GM18858 (cell line): ENCODE measurements around the gene NPLOC4.
"Not testable (repeated sequence)": the region's sequence is repeated elsewhere in the genome, so short reads cannot be mapped to it uniquely, and the experiment has no call there.

Experiments used
- ATAC-seq: cut with Tn5 transposase; IDR thresholded peaks from one replicate; pipeline ENCODE4 v1.9.1; 2021; ENCODE audit not compliant: unreplicated experiment

Gene NPLOC4

DNA sequence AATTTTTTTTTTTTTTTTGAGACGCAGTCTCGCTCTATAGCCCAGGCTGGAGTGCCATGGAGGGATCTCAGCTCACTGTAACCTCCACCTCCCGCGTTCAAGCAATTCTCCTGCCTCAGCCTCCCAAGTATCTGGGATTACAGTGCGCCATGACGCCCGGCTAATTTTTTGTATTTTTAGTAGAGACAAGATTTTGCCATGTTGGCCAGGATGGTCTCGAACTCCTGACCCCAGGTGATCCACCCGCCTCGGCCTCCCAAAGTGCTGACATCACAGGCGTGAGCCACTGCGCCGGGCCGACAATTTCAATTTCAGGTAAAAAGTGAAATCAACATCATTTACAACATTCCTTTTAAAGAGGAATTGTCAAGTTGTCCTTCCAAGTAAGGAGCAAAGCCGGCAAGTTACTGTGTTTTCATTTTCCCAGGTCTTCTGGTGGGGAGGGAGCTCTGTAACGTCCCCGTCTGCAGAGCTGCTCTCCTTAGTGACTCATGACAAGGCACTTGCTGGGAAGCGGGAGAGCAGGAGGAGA, 873 bp downstream of the NPLOC4 start:
- no peak for ATAC-seq

DNA sequence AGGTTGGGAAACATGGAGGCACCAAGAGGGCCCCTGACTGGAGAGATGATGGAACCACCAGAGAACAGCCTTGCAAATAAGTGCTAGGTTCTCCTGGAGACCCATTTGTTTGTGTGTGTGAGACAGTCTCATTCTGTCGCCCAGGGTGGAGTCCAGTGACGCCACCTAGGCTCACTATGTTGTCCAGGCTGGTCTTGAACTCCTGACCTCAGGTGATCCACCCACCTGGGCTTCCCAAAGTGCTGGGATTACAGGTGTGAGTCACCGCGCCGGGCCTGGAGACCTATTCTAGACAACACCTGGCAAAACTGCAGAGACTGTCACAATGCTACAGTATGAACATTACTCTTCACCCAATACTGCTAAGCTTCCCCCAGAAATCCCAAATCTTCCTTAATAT, 1.5 kb downstream of the NPLOC4 start:
- ATAC-seq = no peak

DNA sequence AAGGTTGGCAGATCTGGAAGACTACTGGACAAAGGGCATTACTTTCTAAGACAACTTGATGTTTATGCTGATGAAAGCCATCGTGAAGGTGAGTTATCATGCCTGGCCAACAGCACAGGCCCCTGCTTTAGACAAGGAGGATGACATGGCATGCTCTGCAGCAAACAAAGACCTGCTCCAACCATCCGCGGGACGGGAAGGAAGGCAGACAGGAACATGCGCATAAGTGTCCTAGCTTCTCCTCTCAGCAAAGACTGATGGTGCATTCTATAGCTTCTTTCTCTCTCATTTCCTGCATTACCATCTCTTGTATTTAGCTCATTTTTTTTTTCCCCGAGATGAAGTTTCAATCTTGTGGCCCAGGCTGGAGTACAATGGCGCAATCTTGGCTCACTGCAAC, 5.4 kb downstream of the NPLOC4 start:
- no peak for ATAC-seq

DNA sequence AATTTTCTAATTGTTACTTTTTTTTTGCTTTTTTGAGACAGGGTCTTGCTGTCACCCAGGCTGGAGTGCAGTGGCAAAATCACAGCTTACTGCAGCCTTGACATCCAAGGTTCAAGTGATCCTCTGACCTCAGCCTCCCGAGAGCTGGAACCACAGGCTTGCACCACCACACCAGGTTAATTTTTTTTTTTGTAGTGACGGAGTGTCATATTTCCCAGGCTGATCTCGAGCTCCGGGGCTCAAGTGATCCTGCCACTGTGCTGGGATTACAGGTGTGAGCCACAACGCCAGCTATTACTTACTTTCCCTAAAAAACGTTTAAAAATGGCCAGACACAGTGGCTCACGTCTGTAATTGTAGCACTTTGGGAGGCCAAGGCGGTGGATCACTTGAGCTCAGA, 6.6 kb downstream of the NPLOC4 start:
- ATAC-seq = no peak

DNA sequence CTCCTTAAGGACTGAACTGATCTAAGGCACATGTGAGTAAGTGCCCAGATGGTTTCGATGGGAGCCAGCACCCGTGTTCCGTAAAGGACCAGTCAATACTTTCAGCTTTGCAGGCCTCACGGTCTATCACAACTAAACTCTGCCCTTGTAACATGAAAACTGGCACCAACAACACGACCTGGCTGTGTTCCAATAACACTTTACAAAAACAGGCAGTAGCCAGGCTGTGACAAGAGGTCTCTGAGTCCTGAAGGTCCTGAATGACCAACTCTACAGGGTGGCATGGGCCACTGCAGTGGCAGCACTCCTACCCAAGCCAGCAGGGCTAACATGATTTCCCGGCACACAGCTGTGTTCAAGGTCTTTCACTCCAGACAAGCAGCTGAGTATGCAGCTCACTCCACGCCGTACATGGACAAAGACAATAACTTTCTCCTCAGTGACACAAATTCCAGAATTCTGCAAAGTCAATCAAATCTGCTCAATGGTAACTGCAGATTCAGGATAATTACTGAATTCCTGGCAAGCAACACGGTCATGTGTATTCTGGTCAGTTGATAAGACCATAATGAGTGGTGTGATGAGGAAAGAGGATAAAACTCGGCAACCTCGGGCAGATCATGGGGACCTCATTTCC, 15.3 kb downstream of the NPLOC4 start:
- no peak for ATAC-seq

DNA sequence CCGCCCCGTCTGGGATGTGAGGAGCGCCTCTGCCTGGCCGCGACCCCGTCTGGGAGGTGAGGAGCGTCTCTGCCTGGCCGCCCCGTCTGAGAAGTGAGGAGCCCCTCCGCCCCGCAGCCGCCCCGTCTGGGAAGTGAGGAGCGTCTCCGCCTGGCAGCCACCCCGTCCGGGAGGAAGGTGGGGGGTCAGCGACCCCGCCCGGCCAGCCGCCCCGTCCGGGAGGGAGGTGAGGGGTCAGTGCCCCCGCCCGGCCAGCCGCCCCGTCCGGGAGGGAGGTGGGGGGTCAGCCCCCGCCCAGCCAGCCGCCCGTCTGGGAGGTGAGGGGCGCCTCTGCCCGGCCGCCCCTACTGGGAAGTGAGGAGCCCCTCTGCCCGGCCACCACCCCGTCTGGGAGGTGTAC, 18.6 kb downstream of the NPLOC4 start:
- ATAC-seq = not testable (repeated sequence)

DNA sequence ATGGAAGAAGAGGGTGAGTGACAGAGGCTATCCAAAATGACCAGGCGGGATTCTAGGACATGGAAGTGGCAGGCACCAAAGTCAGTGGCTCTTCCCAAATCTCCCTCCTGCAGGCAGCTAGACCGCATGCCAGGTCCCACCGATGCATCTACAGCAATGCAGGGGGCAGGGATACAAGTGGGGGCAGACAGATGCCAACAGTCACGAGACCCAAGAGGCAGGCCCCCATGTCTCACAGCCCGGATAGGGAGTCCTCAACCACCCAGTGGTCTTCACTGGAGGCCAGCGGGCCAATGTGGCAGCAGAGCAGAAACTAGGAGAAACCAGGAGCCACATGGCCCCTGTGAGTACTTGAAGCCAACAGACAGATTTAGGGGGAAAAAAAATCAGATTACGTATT, 20.0 kb downstream of the NPLOC4 start:
- no peak for ATAC-seq

DNA sequence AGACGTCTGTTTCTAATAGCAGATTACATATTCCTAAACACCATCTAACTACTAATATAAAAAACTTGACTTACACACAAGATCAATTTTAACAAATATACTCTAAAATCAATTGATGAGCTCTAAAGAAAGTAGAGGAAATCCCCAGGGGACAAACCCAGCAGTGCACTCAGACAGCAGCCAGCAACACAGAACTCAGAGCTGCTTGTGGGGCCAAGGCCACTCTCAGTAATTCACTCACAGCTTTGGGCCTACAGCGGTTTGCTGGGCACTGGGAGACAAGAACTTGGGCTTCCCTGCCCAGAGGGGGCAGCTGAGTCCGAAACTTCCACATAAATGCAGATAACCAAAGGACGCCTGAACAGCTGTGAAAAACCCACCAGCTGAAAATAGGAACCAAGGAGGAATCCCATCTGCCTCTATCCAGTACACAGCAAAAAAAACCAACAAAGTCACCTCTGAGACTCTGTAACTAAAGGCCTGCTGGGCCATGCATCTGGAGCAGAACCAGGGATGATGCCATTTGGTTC, 21.4 kb downstream of the NPLOC4 start:
- ATAC-seq = no peak

DNA sequence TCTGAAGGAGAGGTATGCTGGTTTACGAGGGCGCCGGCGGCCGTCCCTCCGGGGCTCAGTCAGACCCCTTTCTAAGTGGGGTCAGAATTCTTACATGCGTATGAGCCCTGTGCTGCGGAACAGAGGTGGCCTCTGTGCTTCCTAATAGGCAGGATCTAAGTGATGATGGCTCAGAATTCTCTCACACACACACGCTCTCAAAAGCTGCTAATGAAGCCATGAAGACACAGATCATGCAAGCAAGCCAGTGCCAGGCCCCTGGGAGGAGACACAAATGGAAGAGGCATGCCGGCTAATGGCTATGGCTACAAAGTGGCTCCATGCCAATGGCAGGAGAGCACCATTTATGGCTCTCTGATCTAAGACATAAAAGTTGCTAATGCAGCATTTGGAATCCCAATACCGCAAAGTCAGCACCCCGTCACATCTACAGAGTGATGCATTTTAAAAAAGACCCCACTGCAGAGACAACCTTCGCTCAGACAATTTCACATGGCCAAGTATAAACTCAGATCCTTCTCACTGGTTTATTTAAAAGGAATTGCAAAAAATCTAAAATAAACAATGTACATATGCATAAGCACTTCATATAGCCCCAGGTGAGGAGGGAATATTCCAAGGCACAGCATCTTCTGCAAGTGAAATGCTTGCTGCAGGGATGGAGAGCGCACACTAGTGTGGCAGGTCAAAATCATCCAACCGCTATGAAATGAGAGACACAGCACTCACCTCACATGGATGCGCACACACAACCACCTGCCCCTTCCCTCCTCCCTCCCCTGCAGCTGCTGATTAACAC, 24.5 kb downstream of the NPLOC4 start:
- no peak for ATAC-seq

DNA sequence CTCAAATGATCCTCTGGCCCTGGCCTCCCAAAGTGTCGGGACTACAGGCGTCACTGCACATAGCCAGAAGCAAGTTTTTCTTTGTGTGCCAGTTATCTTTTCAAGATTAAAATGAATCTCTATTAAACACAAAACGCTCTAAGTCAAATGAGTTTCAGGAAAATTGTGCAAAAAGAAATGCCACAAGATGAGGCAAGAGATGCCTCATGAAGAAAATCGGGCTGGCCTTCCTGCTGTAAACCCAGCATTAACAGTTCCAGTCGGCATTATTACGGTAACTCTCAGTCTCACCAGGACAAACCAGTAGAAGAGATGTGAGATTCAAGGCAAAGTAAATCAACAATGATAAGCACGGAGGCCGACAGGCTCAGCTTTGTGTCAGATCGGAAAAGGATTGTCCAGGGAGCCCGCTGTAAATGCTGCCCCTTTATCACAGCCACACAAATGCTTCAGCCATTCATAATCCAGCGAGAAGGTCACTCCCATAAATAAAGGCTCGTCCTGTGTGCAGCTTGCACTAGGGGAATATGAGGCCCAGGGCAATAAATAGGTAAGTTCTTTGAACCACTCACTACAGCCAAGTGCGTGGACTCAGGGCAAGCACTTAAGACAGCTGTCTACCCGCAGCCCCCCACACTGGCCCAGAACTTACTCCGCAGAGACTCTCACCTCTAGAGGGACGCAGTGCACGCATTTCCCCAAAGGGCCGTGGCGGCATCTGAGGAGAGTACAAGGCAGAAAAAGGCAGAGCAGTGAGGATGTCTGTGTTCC, 27.2 kb downstream of the NPLOC4 start:
- no peak for ATAC-seq

DNA sequence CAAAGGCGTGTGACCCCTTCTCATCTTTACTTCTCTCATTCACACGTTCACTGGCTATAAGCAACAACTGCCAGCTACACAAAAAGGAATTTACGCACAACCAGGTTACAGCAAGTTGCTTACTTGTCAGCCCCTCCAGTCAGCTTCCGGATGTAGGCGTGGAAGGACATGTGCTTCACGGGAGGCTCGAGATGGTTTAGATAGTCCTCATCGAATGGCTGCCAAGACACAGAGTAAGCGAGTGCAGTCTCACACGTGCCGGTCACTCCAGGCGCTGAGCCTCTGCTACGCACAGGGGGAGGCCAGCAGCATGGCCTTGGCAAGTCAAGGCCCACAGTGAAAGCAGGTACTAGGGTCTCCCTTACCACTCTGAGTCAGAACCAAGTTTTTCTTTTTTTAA, 28.3 kb downstream of the NPLOC4 start:
- ATAC-seq = no peak

DNA sequence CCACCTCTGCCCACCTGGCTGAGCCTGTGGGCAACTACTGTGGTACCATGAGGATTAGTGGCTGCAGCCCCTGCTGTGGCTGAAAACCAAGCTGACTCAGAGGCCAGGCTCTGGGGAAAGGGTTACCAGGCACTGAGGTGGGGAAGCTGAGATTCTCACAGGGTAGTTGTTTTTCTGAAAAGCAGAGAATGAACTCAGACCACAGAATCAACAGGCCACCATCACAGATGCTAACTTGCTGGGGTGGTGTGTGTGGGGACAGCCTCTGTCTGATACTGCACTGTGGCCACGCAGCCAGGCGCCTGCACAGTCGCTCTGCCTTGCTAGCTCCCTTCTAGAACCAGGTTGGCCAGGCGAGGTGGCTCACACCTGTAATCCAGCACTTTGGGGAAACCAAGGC, 28.8 kb downstream of the NPLOC4 start:
- ATAC-seq = no peak

DNA sequence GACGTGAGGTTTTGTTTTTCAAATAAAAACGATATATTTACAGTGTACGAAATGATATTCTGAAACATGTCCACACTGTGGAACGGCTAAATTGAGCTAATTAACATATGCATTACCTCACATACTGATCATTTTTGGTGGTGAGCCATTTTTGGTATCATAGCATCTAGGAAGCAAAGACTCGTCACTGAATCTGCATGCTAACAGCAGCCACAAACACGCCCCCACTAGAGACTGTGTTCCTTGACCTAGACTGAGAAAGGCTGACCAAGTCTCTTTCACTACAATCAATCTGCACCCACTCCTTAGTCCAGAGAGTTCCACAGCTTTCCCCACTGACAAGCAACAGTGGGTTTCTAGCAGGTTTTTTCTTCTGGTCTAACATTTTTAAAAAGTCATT, 29.5 kb downstream of the NPLOC4 start:
- ATAC-seq = no peak

DNA sequence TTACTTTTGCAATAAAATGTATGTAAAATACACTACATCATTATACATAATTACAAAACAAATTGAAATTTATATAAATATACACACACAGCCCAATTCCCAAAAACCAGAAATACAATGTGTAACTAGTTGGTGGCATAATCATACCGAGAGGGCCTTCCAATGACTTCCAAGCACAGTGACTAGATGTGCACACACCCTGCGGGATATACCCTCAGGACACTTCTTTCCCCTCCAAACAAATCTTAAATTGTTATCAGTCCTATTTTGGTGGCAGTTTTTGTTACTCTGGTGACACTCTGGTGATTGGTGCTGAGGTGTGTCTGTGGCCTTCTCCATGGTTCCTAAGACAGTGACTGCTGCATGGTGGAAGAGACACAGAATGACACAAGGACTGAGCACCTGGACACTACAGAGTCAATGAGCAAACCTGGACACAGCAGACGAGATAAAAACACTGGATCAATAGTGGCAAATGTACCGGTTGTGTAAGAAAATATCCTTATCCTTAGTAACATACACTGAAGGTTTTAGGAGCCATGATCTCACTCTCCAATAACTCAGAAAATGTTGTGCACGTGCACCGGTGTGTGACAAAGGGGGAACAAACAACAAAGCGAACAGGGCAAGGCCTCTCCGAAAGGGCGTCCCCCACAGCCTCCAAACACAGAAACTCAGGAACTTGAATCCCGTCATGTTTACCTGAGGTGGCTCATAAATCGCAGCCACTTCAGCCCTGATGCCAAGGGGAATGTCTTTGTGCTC, 32.9 kb downstream of the NPLOC4 start:
- ATAC-seq = no peak

DNA sequence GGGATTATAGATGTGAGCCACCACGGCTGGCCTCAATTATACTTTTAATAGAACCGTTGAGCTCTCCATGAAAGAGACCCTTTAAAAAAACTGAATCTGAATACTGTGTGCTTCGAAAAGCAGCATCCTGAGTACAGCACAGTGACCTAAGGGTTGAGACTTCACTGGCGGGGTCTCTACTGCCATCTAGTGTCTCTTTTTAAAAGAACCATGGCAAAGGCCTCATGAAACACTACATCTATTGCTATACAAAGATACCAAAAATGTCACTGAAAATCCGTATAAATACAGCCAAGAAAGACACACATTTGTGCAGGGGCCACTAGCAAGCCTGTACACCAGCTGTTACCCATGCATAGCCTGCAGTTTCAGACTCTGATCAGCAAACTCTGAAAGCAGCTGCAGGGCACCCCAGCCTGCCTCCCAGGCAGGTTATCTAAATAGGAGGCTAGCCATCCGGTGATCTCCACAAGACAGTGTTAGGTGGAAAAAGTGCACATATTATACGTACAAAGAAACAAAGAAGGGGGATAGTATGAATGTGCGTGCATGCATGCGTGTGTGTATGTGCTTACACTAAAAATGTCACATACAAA, 35.3 kb downstream of the NPLOC4 start:
- ATAC-seq = no peak

DNA sequence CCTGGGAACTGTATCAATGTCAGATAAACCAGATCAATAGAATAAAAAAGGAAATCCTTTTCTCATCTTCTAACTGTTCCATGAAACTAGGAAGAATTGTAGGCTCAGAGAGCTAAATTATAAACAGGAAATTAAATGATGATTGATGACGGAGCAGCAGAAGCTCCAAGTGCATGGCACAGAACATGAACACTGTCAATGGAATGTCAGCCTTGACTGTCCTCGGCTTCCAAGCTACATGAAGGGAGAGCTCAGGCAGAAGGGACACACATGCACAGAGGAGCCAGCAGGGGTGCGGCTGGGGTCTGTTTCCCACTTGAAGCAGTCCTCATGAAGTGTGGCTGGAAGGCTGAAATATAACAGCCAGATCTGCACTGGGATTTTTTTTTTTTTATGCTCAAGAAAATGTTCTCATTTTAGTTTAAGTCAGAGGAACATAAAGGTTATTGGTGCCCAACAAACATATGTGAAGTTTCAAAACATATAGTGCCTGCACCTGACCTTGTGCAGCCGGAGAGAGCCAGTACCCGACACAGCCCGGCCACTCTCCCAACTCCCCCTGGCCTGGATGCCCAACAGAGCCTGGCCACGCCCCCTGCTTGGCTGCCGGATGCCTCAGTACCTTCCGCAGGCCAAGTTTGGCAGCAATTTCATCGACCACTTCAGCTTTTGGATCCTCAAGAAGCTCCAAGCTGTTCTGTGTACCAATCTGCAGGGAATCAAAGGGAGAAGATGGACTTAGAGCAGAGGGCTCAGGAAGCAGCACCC, 37.0 kb downstream of the NPLOC4 start:
- ATAC-seq = no peak

DNA sequence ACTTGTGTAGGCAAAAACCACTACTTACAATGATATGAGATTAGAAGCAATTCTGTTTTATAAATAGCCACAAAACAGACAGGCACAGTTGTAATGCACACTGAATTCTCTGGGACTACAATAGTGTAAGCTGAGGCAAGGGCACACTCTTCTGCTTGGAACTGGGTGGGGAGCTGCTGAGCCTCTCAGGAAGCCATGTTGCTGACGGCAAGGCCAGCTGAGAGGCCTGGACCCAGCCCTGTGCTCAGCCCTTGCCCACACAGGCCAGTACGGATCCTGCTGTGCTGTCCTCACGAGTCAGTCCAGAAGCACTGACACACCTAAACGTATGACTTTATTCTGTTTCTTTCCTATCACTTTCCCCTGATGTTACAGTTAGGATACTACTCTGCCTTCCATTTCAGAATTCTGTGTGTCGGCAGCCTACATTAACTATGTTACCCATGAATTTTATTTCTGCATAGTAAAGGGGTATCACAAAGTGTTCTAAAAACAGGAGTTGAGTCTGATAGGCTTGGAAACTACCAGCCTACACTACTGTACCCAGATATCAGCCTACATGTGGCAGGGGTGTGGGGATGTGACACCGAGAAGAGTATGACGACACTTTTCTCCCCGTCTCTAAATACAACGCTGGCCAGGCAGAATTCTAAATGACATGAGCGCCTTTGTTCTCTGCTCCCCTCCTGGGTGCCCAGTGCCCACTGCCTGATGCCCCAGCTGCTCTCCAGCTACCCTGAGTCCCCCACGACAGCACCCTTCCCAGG, 43.6 kb downstream of the NPLOC4 start:
- ATAC-seq = no peak

DNA sequence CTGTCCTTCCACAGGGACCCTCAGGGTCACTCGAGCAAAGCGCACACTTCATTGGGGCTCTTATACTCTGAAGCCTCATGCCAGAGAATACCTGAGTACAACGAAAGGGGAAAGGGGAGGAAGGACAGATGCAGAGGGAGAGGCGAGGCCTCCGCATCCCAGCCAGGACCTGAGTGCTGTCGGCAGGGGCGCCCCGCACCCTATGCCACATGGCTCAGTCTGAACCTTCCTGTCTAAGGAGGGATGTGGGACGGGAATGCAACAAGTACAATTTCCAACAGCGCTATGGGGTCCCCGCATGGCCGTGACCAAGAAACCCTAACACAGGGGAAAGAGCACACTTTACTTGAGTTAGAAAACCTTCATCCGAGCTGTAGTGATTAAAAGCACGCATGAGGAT, 44.9 kb downstream of the NPLOC4 start:
- ATAC-seq = no peak

DNA sequence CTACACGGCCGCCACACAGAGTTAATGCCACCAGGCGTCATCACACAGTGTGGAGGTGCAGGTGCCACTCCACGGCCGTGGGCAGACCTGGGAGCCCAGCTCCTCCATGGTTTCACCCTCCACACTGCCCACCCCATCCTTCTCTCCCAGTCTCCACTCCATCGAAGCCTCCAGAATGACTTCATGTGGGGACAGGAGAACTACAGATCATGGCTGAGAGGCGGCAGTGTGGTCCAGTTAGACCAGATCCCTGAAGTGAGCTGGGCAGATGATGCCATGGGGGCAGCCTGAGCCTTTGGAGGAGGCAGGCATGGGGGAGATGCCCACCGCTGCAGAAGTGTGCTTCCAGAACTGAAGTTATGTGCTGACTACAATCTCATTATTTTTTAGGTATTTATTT, 46.8 kb downstream of the NPLOC4 start:
- ATAC-seq = no peak
